ENCODE data around the gene INPP4B.
"Not testable (repeated sequence)": the region's sequence is repeated elsewhere in the genome, so short reads cannot be mapped to it uniquely, and the experiment has no call there.

Gene INPP4B

GRCh38 chr4:142813388-142813787 lies 32.7 kb downstream of the INPP4B start:
- H3K27ac ChIP-seq = no peak overlapping the region
- TF ChIP-seq, protein P1, sequence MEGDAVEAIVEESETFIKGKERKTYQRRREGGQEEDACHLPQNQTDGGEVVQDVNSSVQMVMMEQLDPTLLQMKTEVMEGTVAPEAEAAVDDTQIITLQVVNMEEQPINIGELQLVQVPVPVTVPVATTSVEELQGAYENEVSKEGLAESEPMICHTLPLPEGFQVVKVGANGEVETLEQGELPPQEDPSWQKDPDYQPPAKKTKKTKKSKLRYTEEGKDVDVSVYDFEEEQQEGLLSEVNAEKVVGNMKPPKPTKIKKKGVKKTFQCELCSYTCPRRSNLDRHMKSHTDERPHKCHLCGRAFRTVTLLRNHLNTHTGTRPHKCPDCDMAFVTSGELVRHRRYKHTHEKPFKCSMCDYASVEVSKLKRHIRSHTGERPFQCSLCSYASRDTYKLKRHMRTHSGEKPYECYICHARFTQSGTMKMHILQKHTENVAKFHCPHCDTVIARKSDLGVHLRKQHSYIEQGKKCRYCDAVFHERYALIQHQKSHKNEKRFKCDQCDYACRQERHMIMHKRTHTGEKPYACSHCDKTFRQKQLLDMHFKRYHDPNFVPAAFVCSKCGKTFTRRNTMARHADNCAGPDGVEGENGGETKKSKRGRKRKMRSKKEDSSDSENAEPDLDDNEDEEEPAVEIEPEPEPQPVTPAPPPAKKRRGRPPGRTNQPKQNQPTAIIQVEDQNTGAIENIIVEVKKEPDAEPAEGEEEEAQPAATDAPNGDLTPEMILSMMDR (conservative IDR thresholded peaks at IDR 0.05) = no peak

DNA sequence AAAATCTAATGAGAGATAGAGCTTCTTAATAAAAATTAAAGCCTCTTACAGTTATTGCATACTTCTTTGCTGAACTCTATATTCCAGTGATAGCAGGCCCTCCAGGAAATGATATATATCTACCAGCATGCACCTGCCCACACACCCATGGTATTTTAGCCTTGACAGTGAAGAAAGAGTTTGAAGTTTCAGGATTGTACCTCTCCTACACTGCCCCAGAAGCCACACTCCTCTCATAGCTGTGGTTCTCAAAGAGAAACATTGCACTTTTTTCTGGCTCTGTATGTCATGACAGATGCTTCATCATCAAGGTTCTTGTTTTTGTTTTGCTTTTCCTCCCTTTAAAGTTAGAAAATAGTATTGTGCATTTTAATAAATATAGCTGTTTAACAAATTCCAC lies 34.0 kb downstream of the INPP4B start:
- no peak overlapping the region for H3K27ac ChIP-seq
- TF ChIP-seq, protein P1 (conservative IDR thresholded peaks at IDR 0.05) = no peak

- TF ChIP-seq, protein P1 (conservative IDR thresholded peaks at IDR 0.05) = no peak
- H3K27ac ChIP-seq = no peak overlapping the region
Observed at GRCh38 chr4:142811034-142811433, 35.1 kb downstream of the INPP4B start.

GRCh38 chr4:142809559-142809958 lies 36.5 kb downstream of the INPP4B start:
- TF ChIP-seq, protein P1 (conservative IDR thresholded peaks at IDR 0.05) = no peak
- H3K27ac ChIP-seq = no peak overlapping the region

- not testable (repeated sequence) for H3K27ac ChIP-seq
Observed at GRCh38 chr4:142803879-142804278, 42.2 kb downstream of the INPP4B start.

GRCh38 chr4:142801966-142802365 lies 44.1 kb downstream of the INPP4B start:
- H3K27ac ChIP-seq = no peak overlapping the region
- TF ChIP-seq, protein P1 (conservative IDR thresholded peaks at IDR 0.05) = no peak

DNA sequence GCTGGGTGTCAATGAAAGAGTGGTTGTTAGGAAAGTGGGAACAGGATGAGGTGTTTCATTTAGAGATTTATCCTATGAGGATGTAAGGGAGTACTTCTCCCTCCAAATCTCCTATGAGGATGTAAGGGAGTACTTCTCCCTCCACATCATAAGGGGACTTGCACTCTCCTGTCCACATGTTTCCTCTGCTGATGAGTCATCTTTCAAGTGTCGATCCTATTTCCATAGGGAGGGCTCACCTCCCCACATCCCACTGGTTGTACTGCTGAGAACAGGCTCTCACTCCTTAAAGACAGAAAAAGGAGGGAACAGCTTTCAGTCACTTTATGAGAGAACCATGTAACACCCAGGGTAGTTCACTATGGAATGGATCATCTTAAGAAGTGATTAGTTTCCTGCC lies 65.0 kb downstream of the INPP4B start:
- no peak overlapping the region for H3K27ac ChIP-seq
- TF ChIP-seq, protein P1 (conservative IDR thresholded peaks at IDR 0.05) = no peak

DNA sequence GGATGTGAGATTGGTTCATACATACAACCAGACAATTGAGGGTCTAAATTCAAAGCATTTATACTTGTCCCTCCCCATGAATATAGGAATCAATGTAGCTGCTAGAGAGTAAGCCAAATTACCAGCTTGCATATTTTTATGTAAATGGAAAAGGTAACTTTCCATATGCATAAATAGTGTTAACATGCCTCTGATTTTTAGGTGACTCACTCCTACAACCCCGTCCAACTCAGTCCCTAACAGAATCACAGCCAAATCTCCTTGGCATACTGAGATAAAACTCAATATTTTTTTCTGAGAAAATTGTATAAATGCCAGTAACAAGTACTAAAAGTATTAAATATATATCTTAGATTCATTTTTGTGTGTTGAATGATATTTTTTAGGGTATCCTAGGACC lies 67.2 kb downstream of the INPP4B start:
- TF ChIP-seq, protein P1 (conservative IDR thresholded peaks at IDR 0.05) = no peak
- no peak overlapping the region for H3K27ac ChIP-seq
